Loucy (cell line): Measurements from ENCODE around the gene TRAF3.

Source experiments
- H2AFZ ChIP-seq: fragments of 200-600 bp; sonication (generic); 2 replicates; pipeline ENCODE4 v1.6.0; 2016; ENCODE audit warnings: antibody characterized with exemption, mild to moderate bottlenecking, low read length, moderate library complexity
- H3F3A ChIP-seq: fragments of 200-600 bp; 2 replicates; pipeline ENCODE4 v1.6.0; 2016; ENCODE audit warnings: antibody characterized with exemption, low read depth, mild to moderate bottlenecking
- H3K27me3 ChIP-seq: fragments of 200-600 bp; sonication (generic); 2 replicates; pipeline ENCODE4 v1.6.1; 2014; ENCODE audit warnings: low read length, mild to moderate bottlenecking; ENCODE audit not compliant: insufficient read depth, poor library complexity, severe bottlenecking
- H3K36me3 ChIP-seq: fragments of 200-600 bp; sonication (generic); 2 replicates; pipeline ENCODE4 v1.6.1; 2016; ENCODE audit warnings: low read length; ENCODE audit not compliant: insufficient read depth
- H3K4me1 ChIP-seq: fragments of 200-600 bp; sonication (generic); 2 replicates; pipeline ENCODE4 v1.5.1; 2014; ENCODE audit warnings: low read length, mild to moderate bottlenecking; ENCODE audit not compliant: insufficient read depth, poor library complexity, severe bottlenecking
- H3K4me2 ChIP-seq: fragments of 200-600 bp; sonication (generic); 2 replicates; pipeline ENCODE4 v1.6.0; 2014; ENCODE audit warnings: antibody characterized with exemption, low read length, low read depth, mild to moderate bottlenecking; ENCODE audit not compliant: poor library complexity, severe bottlenecking
- H3K4me3 ChIP-seq: fragments of 200-600 bp; sonication (generic); 2 replicates; pipeline ENCODE4 v1.5.1; 2014; ENCODE audit warnings: low read length, mild to moderate bottlenecking, mixed read lengths; ENCODE audit not compliant: poor library complexity, severe bottlenecking
- H3K79me2 ChIP-seq: fragments of 200-600 bp; sonication (generic); 2 replicates; pipeline ENCODE4 v1.6.1; 2014; ENCODE audit warnings: low read length; ENCODE audit not compliant: insufficient read depth
- H3K9ac ChIP-seq: fragments of 200-600 bp; sonication (generic); 2 replicates; pipeline ENCODE4 v1.6.0; 2014; ENCODE audit warnings: mild to moderate bottlenecking, low read depth, low read length, moderate library complexity; ENCODE audit not compliant: poor library complexity, severe bottlenecking
- H3K9me2 ChIP-seq: fragments of 200-600 bp; sonication (generic); replicated peaks from 2 replicates; pipeline ENCODE4 v1.6.1; 2016; ENCODE audit warnings: low read depth, low read length, mixed read lengths
- H3K9me3 ChIP-seq: fragments of 200-600 bp; sonication (generic); 2 replicates; pipeline ENCODE4 v1.6.1; 2014; ENCODE audit warnings: mild to moderate bottlenecking, antibody characterized with exemption, low read length, low read depth; ENCODE audit not compliant: insufficient read depth
- H4K20me1 ChIP-seq: fragments of 200-600 bp; sonication (generic); 2 replicates; pipeline ENCODE4 v1.6.0; 2014; ENCODE audit warnings: antibody characterized with exemption, low read length, mild to moderate bottlenecking; ENCODE audit not compliant: insufficient read depth, poor library complexity, severe bottlenecking
- EZH2phosphoT487 ChIP-seq: fragments of 200-600 bp; IDR thresholded peaks from 2 replicates; pipeline ENCODE4 v1.6.1; 2018; ENCODE audit warnings: antibody characterized with exemption, mild to moderate bottlenecking, moderate library complexity, borderline replicate concordance
- TF ChIP-seq, protein P1 (sequence below): fragments of 200-600 bp; sonication (generic); conservative IDR thresholded peaks from 2 replicates; pipeline ENCODE4 v1.5.1; 2014; ENCODE audit warnings: mild to moderate bottlenecking, antibody characterized with exemption, low read length

Gene TRAF3

DNA sequence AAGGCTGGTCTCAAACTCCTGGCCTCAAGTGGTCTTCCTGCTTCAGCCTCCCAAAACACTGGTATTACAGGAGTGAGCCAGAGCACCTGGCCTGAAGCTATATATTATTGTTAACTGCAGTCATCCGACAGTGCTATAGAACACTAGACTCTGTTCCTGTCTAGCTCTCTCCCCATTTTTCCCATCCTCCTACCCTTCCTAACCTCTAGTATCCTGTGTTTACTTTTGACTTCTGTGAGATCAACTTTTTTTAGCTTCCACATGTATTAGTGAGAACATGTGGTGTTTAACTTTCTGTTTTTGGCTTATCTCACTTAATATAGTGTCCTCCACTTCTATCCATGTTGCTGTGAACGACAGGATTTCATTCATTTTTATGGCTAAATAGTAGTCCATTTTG is 34.7 kb downstream of the TRAF3 start:
- Histone ChIP-seq H3K4me1 (peaks cover 5% of the 10 kb centered on the region), H3K79me2 (peaks cover 35% of the 10 kb centered on the region; the same call in 1 of the 2 replicates), H3K4me3 (no peak overlapping the region), H2AFZ (no peak overlapping the region), H3K9ac (no peak overlapping the region), H4K20me1 (peaks cover 5% of the 10 kb centered on the region), H3K27me3 (no peaks in the 10 kb centered on the region), H3F3A (no peaks in the 10 kb centered on the region), H3K9me2 (no peaks in the 10 kb centered on the region), H3K36me3 (no peaks in the 10 kb centered on the region), H3K4me2 (no peak overlapping the region), H3K9me3 (no peaks in the 10 kb centered on the region)
- TF ChIP-seq EZH2phosphoT487: no peak
- TF ChIP-seq, protein P1, sequence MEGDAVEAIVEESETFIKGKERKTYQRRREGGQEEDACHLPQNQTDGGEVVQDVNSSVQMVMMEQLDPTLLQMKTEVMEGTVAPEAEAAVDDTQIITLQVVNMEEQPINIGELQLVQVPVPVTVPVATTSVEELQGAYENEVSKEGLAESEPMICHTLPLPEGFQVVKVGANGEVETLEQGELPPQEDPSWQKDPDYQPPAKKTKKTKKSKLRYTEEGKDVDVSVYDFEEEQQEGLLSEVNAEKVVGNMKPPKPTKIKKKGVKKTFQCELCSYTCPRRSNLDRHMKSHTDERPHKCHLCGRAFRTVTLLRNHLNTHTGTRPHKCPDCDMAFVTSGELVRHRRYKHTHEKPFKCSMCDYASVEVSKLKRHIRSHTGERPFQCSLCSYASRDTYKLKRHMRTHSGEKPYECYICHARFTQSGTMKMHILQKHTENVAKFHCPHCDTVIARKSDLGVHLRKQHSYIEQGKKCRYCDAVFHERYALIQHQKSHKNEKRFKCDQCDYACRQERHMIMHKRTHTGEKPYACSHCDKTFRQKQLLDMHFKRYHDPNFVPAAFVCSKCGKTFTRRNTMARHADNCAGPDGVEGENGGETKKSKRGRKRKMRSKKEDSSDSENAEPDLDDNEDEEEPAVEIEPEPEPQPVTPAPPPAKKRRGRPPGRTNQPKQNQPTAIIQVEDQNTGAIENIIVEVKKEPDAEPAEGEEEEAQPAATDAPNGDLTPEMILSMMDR: no peak

DNA sequence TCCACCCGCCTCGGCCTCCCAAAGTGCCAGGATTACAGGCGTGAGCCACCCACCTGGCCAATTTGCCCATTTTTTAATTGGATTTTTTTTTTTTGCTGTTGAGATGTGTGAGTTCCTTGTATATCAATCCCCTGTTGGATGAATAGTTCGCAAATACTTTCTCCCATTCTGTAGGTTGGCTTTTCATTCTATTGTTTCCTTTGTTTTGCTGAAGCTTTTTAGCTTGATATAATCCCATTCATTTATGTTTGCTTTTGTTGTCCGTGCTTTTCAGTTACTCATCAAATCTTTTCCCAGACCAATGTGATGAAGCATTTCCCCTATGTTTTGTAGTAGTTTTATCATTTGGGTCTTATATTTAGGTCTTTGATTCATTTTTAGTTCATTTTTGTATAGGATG is 36.4 kb downstream of the TRAF3 start:
- Histone ChIP-seq H3K27me3 (no peaks in the 10 kb centered on the region), H2AFZ (no peak overlapping the region), H3F3A (no peaks in the 10 kb centered on the region), H3K9me3 (no peaks in the 10 kb centered on the region), H3K4me3 (no peak overlapping the region), H3K4me1 (no peaks in the 10 kb centered on the region), H3K9me2 (no peaks in the 10 kb centered on the region), H4K20me1 (peaks cover 5% of the 10 kb centered on the region), H3K79me2 (peaks cover 40% of the 10 kb centered on the region; the same call in 1 of the 2 replicates), H3K36me3 (no peaks in the 10 kb centered on the region), H3K4me2 (no peak overlapping the region), H3K9ac (no peak overlapping the region)
- TF ChIP-seq, protein P1: no peak
- no peak for TF ChIP-seq EZH2phosphoT487

DNA sequence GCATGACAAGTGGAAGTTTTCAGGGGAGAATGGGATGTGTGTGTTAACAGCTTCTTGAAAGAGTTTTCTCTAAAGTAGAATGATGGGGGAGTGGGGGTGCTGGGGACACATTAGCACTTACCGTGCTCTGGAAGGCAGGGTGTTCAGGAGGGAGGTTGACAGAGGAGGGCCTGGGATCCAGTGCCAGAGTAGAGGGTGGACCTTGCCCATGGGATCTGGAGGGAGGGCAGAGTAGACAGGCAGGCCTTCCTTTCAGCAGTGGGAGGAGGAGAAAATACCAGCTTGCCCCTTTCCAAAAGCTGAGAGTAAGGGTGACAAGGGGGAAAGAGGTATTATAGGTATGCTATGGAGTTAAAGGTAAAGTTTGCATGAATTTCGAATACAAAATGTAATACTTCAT is 40.1 kb downstream of the TRAF3 start:
- no peak overlapping the region for H2AFZ ChIP-seq
- H3K4me3 ChIP-seq: no peak overlapping the region
- H3K4me2 ChIP-seq: no peak overlapping the region
- H3K9me2 ChIP-seq: no peaks in the 10 kb centered on the region
- no peaks in the 10 kb centered on the region for H3K36me3 ChIP-seq
- no peak overlapping the region for H3K9ac ChIP-seq
- H3K4me1 ChIP-seq: peaks cover 10% of the 10 kb centered on the region
- H3F3A ChIP-seq: no peaks in the 10 kb centered on the region
- H3K79me2 ChIP-seq: peaks cover 36% of the 10 kb centered on the region; the same call in 1 of the 2 replicates
- TF ChIP-seq, protein P1: no peak
- no peak for TF ChIP-seq EZH2phosphoT487
- no peaks in the 10 kb centered on the region for H3K9me3 ChIP-seq
- H4K20me1 ChIP-seq: peaks cover 5% of the 10 kb centered on the region
- H3K27me3 ChIP-seq: no peaks in the 10 kb centered on the region
